Activated CD4-positive, alpha-beta T cell treated with anti-CD3 and anti-CD28 coated beads, Interleukin-2, Interleukin-4, amounts not matched to agents 100 ng/mL and 50 ng/mL, durations not matched to agents 16 hours and 8 hours (primary cell): ENCODE results near the gene USP32.
A peak's percentile ranks its signal among the peaks of the same experiment; 100 is the strongest.
"Not testable (repeated sequence)": the region's sequence is repeated elsewhere in the genome, so short reads cannot be mapped to it uniquely, and the experiment has no call there.

Experiments
- DNase-seq: peaks from one replicate; pipeline ENCODE4 v3.0.0-alpha.2; 2020; ENCODE audit warnings: low spot score

The USP32 gene

DNA sequence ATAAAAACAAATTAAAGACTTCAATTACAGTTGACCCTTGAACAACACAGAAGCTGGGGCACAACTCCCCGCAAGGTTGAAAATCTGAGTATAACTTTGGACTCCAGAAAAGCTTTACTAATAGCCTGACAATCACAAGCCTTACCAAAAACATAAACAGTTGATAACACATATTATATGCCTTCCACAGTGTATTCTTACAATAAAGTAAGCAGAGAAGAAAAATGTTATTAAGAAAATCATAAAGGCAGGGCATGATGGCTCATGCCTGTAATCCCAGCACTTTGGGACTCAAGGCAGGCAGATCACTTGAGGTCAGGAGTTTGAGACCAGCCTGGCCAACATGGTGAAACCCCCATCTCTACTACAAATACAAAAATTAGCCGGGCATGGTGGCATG, 58.9 kb downstream of the USP32 start:
- not testable (repeated sequence) for DNase-seq

- DNase-seq, result no peak
Observed at GRCh38 chr17:60332574-60332973, 59.4 kb downstream of the USP32 start.

GRCh38 chr17:60330731-60331130, 61.2 kb downstream of the USP32 start:
- DNase-seq, result no peak

- no peak for DNase-seq
Observed at GRCh38 chr17:60328679-60329078, 63.3 kb downstream of the USP32 start.

- no peak for DNase-seq
Observed at GRCh38 chr17:60327901-60328273, 64.0 kb downstream of the USP32 start.

DNA sequence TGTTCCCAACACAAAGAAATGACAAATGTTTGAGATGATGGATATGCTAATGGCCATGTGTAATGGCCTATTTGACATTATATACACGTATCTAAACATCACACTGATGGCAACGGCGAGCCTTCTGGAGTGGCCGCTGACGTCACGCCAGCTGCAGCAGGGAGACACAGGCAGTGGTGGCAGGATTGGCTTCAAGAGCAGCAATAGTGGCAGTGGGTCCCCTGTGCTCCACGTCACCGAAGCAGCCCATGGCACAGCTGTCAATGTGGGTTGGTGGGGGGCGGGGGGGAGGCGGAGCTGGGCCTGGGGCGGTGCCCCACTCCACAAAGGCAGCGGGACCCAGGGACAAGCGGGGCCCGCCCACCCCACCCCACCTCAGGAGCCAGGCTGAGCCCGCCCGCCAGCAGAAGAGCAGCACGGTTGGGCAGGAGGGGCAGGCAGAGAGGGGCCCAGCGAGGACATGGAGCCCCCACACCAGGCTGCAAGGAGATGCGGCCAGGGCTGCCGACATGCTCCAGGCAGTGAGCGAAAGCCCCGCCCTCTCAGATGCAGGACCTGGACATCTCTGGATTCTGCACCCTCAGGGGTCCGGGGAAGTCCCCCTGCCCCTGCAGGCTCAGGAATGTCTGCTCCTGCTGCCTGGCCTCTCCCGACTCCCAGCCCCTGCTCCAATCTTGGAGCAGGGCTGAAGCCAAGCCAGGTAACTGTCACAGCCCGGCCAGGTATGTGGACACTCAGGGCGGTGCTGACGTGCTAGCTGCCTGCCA, 64.6 kb downstream of the USP32 start:
- no peak for DNase-seq

GRCh38 chr17:60326702-60327101, 65.2 kb downstream of the USP32 start:
- no peak for DNase-seq

DNA sequence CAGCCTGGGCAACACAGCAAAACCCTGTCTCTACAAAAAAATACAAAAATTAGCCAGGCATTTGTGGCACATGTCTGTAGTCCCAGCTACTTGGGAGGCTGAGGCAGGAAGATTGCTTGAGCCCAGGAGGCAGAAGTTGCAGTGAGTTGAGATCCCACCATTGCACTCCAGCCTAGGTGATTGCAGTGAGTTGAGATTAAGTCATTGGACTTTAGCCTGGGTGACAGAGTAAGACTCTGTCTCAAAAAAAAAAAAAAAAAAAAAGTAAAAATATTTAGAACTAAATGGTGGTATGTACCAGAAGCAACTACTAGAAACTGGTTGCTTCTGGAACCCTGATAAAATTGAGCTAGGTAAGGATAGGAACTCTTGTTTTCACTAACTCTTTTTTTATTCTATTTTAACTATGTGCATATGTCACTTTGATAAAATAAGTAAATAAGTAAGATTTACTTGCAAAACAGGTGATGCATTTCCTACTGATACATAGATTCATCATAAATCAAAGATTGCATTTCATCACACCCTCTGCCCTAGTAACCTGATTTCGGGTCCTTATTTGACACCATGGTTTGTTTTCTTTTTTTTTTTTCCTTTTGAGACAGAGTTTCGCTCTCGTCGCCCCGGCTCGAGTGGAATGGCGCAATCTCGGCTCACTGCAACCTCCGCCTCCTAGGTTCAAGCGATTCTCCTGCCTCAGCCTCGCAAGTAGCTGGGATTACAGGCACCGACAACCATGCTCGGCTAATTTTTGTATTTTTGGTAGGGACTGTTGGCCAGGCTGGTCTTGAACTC, 66.0 kb downstream of the USP32 start:
- no peak for DNase-seq

DNA sequence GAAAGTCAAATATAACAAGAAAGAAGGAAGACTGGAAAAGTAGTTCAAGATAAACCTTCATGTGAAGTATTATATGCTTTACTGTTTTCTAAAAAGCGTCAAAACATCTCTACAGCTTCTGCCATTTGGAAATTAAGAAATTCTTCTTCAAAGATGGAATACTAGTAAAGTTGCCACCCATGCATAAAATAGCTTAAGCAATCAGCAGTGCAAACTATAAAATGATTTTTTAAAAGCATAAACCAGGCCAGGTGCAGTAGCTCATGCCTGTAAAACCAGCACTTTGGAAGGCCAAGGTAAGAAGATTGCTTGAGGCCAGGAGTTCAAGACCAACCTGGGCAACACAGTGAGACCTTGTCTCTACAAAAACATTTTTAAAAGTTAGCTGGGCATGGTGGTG, 68.2 kb downstream of the USP32 start:
- DNase-seq, result no peak

DNA sequence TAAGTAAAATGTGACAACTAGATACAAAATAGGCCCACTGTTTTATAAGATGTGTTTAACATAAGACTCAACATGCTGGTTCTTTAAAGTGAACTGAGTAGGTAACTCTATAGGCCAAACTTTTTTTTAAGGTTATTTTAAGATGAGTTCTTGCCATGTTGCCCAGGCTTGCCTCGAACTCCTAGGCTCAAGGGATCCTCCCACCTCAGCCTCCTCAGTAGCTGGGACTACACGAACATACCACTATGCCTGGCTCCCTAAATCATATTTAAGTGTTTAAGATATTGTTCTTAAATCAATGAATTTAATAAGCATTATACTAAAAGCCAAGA, 69.9 kb downstream of the USP32 start:
- DNase-seq, result no peak

- no peak for DNase-seq
Observed at GRCh38 chr17:60321336-60322055, 70.4 kb downstream of the USP32 start.

DNA sequence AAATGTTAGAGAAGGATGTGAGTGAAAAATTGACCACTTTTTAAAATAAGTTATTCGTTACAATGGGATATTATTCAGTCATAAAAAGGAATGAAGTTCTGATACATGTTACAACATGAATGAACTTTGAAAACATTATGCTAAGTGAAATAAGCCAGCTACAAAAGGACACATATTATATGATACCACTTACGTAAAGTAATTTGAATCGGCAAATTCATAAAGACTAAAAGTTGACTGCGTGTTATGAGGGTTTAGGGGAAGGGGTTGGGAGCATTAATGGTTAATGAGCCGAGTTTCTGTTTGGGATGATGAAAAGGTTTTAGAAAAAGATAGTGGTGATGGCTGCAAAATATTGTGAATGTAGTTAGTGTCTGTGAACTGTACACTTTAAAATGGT, 73.1 kb downstream of the USP32 start:
- DNase-seq, result no peak

GRCh38 chr17:60318326-60318725, 73.6 kb downstream of the USP32 start:
- DNase-seq, result no peak

DNA sequence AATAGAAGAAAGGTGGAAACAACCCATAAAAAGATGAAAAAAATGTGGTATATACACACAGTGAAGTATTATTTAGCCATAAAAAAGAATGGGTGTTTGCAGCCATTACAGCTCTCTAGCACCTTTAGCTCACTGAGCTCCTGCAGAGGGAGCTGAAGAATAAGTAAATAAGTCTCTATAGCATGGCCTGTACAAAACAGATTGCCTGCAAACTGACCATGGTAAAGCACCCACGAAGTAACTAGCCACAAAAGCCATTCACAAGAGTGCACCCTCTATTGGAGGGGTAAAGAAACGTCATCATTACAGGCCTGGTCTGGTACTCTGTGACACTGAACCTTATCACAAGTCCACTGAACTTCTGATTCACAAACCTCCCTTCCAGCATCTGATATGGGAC, 76.3 kb downstream of the USP32 start:
- no peak for DNase-seq

DNA sequence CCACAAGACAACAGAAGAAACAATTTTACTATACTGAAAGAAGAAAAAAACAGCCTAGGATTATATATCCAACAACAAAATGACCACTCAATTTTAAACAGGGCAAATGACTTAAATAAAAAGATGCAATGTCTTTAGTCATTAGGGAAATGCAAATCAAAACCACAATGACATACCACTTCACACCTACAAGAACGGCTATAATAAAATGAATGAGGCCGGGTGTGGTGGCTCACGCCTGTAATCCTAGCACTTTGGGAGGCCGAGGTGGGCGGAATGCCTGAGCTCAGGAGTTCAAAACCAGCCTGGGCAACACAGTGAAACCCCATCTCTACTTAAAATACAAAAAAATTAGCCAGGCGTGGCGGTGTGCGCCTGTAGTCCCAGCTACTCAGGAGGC, 77.0 kb downstream of the USP32 start:
- peak; percentile 17 for DNase-seq

GRCh38 chr17:60314423-60314822, 77.5 kb downstream of the USP32 start:
- no peak for DNase-seq

DNA sequence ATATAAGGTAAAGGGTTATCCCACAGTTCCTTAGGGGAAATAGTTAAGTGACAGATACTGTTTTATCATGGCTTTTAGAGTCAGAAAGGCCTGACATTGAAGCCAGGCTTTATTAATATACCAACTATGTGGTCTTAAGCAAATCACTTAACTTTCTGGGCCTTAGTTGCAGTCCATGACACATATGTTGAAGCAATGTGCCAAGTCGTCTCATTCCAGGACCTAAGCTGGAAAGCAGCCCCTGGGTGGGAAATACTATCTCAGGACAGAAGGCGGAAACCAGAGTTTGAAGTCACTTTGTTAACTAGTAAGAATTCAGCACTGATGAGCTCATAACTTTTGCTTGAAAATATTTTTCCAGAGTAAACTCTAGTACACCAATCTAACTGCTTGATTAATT, 80.0 kb downstream of the USP32 start:
- DNase-seq, result no peak

DNA sequence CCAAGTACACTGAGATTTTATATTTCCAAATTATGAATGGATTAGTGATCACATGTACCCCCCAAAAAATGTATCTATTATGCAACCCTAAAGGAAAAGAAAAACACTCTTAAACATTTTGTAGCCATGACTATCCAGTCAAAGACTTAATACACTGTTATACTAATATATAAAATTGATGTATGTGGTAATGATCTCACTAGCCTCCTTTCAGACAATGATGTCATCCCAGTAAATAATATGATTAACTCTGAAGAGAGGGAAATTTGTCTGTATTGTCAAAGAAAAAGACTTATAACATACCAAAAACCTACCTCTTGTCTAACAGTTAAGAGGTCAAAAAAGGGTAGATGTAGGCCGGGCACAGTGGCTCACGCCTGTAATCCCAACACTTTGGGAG, 80.7 kb downstream of the USP32 start:
- DNase-seq, result no peak

DNA sequence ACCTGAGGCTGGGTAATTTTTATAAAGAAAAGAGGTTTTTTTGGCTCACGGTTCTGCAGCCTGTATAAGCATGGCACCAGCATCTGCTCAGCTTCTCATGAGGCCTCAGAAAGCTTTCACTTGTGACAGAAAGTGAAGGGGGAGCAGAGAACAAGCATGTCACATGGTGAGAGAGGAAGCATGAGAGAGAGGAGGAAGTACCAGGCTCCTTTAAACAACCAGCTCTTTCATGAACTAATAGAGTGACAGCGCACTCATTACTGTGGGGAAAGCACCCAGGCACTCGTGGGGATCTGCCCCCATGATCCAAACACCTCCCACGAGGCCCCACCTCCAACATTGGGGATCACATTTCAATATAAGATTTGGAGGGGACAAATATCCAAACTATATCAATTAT, 86.8 kb downstream of the USP32 start:
- DNase-seq, result peak; percentile 39

GRCh38 chr17:60304502-60304901, 87.4 kb downstream of the USP32 start:
- no peak for DNase-seq

GRCh38 chr17:60303406-60304099, 88.4 kb downstream of the USP32 start:
- DNase-seq, result no peak

GRCh38 chr17:60301649-60302048, 90.3 kb downstream of the USP32 start:
- no peak for DNase-seq

- DNase-seq, result no peak
Observed at GRCh38 chr17:60300949-60301348, 91.0 kb downstream of the USP32 start.
